ENCODE results near the gene PITPNM1.
"Not testable (repeated sequence)": the region's sequence is repeated elsewhere in the genome, so short reads cannot be mapped to it uniquely, and the experiment has no call there.

Gene PITPNM1

GRCh38 chr11:67466962-67467771, 38.0 kb downstream of the PITPNM1 start:
- no peak overlapping the region for H3K27ac ChIP-seq (replicated peaks)
- no peak overlapping the region for H3K4me3 ChIP-seq (replicated peaks; ENCODE audit: insufficient read depth, low read length)
- no peak for DNase-seq (ENCODE audit: low read depth in 1 of 2, low spot score in 1 of 2)
- H3K27me3 ChIP-seq (ENCODE audit: insufficient read depth, poor library complexity, severe bottlenecking) = no peaks in the 10 kb centered on the region
- TF ChIP-seq REST (IDR thresholded peaks at IDR 0.05; ENCODE audit: insufficient replicate concordance, low read depth) (no peak), GABPA (IDR thresholded peaks at IDR 0.05; ENCODE audit: low read depth) (no peak), POLR2AphosphoS5 (IDR thresholded peaks at IDR 0.05; ENCODE audit: low read depth) (no peak), CTCF (IDR thresholded peaks at IDR 0.05; ENCODE audit: insufficient read depth, low read length) (no peak), SPI1 (IDR thresholded peaks at IDR 0.05; ENCODE audit: borderline replicate concordance, low read depth) (no peak)

- H3K4me3 ChIP-seq (replicated peaks; ENCODE audit: insufficient read depth, low read length) = no peak overlapping the region
- H3K27ac ChIP-seq (replicated peaks) = no peak overlapping the region
- no peaks in the 10 kb centered on the region for H3K27me3 ChIP-seq (ENCODE audit: insufficient read depth, poor library complexity, severe bottlenecking)
- no peak for TF ChIP-seq SPI1 (IDR thresholded peaks at IDR 0.05; ENCODE audit: borderline replicate concordance, low read depth)
- no peak for DNase-seq (ENCODE audit: low read depth in 1 of 2, low spot score in 1 of 2)
These were observed 38.8 kb downstream of the PITPNM1 start for GRCh38 chr11:67466367-67466766.

- not testable (repeated sequence) for H3K27ac ChIP-seq (replicated peaks); DNase-seq (ENCODE audit: low read depth in 1 of 2, low spot score in 1 of 2)
- H3K4me3 ChIP-seq (replicated peaks; ENCODE audit: insufficient read depth, low read length) = peak overlapping the region; percentile 89
These were observed 39.6 kb downstream of the PITPNM1 start for GRCh38 chr11:67465530-67465929.

GRCh38 chr11:67465189-67465510, 40.0 kb downstream of the PITPNM1 start:
- Histone ChIP-seq H3K4me3 (replicated peaks; ENCODE audit: insufficient read depth, low read length) (peak overlapping the region; percentile 89), H3K27ac (replicated peaks) (peak overlapping the region; percentile 84), H3K27me3 (ENCODE audit: insufficient read depth, poor library complexity, severe bottlenecking) (no peaks in the 10 kb centered on the region)
- DNase-seq (ENCODE audit: low read depth in 1 of 2, low spot score in 1 of 2) = no peak
- TF ChIP-seq SPI1 (IDR thresholded peaks at IDR 0.05; ENCODE audit: borderline replicate concordance, low read depth) = no peak
- no peak for TF ChIP-seq REST (IDR thresholded peaks at IDR 0.05; ENCODE audit: insufficient replicate concordance, low read depth)
- TF ChIP-seq CTCF (IDR thresholded peaks at IDR 0.05; ENCODE audit: insufficient read depth, low read length) = no peak
- TF ChIP-seq POLR2AphosphoS5 (IDR thresholded peaks at IDR 0.05; ENCODE audit: low read depth) = no peak
- TF ChIP-seq GABPA (IDR thresholded peaks at IDR 0.05; ENCODE audit: low read depth) = no peak

More at GRCh38 chr11:67465530-67465929, 39.6 kb downstream of the PITPNM1 start:
- not testable (repeated sequence) for H3K27me3 ChIP-seq (ENCODE audit: insufficient read depth, poor library complexity, severe bottlenecking)

Measured in HL-60 (cell line).